Measurements from ENCODE around the gene TAS1R1. TPM values are rescaled to one million over a fixed set of nuclear protein-coding genes. Genes with fewer than 3 reads are reported as not detected.

Gene TAS1R1
- total RNA-seq, result not detected in 2 replicates

DNA sequence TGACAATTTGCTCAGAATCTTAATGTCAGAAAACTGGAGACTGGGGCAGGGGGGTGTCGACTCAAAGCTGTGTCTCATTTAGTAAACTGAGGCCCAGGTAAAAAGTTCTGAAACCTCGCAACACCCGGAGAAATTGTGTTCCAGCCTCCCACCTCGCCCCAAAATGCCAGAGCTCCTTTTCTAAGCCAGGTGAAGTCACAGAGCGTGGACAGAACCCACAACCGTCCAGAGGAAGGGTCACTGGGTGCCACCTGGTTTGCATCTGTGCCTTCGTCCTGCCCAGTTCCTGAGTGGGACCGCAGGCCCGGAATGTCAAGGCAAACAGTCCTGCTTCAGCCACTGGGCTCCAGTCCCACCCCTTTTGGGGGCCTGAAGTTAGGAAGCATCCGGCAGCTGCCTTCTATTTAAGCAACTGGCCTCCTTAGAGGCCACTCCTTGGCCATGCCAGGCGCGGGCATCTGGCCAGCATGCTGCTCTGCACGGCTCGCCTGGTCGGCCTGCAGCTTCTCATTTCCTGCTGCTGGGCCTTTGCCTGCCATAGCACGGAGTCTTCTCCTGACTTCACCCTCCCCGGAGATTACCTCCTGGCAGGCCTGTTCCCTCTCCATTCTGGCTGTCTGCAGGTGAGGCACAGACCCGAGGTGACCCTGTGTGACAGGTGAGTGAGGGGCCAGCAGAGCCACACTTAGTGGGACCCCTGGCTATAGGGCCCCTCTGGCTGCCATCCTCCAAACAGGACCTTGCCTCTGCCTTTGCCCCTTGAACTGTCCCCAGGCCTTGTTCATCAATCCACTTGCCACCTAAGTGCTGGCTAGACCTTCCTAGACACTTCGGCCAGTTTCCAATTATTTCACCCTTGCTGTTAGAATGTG is at the start of gene TAS1R1:
Gene TAS1R1 (plus strand): TSS at position 401 of the 872 bp plus-strand sequence. CDS start 67 bp downstream, at position 468.

DNA sequence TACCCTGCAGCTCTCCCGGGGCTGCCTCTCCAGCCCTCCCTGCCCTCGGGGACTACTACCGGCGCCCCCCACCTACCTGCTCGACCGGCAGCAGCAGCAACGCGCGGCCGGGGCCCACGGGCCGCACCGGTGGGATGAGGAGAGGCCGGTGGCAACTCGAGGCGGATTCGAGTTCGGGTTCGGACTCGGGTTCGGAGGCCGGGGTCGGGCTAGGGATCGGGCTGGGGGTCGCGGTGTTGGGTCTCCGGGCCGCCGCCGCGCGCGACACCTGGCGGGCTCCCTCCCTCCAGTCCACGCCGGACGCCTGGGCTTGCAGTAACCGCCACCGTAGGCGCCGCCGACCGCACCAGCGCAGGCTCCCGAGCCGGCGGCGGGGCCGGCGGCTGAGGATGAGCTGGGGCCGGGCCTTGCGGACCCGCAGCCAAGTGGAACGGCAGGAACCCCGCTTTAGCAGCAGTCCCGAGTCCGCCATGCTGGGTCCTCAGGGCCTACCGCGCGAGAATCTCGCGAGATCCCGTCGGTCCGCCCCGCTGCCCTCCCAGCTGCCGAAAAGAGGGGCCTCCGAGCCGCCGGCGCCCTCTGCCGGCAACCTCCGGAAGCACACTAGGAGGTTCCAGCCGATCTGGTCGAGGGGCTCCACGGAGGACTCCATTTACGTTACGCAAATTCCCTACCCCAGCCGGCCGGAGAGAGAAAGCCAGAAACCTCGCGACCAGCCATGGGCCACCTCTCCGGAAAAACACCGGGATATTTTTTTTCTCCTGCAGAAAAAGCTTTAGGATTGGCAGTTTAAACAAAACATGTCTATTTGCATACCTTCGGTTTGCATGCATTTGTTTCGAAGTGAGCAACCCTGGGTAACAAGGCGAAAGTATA is 838 bp upstream of the TAS1R1 start, which contains the start of gene NOL9:
Gene NOL9 (minus strand): TSS at position 483 of the 876 bp plus-strand sequence. CDS start 11 bp downstream, at position 472.

DNA sequence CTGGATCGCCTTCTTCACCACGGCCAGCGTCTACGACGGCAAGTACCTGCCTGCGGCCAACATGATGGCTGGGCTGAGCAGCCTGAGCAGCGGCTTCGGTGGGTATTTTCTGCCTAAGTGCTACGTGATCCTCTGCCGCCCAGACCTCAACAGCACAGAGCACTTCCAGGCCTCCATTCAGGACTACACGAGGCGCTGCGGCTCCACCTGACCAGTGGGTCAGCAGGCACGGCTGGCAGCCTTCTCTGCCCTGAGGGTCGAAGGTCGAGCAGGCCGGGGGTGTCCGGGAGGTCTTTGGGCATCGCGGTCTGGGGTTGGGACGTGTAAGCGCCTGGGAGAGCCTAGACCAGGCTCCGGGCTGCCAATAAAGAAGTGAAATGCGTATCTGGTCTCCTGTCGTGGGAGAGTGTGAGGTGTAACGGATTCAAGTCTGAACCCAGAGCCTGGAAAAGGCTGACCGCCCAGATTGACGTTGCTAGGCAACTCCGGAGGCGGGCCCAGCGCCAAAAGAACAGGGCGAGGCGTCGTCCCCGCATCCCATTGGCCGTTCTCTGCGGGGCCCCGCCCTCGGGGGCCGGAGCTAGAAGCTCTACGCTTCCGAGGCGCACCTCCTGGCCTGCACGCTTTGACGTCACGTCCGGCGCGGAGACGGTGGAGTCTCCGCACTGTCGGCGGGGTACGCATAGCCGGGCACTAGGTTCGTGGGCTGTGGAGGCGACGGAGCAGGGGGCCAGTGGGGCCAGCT is 24.4 kb downstream of the TAS1R1 start, which contains the start of gene ZBTB48:
Gene ZBTB48 (plus strand): TSS at position 621 of the 745 bp plus-strand sequence. CDS start 616 bp downstream, outside the sequence.

DNA sequence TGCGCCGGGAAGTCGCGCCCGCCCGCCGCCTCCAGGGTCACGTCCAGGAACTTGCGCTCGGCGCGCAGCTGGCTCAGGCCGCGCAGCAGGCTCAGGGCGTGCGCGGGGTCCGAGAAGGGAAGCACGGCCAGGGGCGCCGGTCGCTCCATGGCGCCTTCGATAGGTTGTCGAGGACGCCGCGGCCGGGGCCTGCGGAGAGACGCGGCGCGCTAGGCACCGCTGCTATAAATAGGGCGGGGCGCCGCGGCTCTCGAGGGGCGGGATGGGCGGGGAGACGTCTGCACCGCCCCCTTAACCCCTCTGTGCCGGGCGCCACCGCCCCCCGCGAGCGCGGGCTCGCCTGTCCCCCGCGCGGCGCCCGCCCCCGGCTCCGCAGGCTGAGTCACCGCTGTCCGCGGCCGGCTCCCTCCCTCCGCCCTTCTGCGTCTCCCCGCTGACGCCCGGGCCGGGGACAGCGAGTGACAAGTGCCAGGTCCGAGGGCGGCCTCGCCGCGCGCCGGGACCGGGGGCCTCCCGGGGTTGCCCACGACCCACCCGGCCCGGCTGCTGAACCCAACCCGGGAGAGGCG is 47.6 kb downstream of the TAS1R1 start, which contains the start of gene KLHL21:
Gene KLHL21 (minus strand): TSS at position 201 of the 569 bp plus-strand sequence. CDS start 52 bp downstream, at position 149.

DNA sequence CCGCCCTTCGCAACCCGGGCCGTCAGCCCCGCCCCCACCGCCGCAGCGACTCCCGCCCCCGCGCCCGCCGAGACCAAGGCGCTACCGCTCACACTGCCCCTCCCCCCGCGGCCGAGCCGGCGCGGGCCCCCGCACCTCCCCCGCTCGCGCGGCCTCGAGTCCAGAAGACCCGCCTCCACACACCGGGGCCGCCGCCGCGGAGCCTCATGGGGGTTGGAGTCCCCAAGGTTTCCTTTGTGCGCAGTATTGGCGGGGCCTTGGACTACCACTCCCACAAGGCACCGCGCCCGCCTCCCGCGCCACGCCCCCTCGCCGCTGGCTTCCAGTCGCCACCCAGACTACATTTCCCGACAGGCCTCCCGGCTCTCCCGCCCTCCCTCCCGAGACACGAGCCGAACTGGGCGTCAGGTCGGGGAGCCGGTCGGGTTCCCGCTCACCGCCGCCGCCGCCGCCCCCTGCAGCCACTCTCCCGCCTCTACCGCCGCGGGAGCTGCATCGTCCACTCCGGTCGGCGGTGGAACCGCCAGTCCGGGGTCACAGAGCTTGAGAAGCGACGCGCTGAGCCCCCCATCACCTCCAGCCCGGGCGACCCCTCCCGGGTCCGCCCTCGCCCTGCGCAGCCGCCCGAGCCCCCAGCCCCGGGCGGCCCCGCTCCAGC is 58.4 kb downstream of the TAS1R1 start, which contains the start of gene PHF13:
Gene PHF13 (plus strand): TSS at position 371 of the 658 bp plus-strand sequence. CDS start 336 bp downstream, outside the sequence.

DNA sequence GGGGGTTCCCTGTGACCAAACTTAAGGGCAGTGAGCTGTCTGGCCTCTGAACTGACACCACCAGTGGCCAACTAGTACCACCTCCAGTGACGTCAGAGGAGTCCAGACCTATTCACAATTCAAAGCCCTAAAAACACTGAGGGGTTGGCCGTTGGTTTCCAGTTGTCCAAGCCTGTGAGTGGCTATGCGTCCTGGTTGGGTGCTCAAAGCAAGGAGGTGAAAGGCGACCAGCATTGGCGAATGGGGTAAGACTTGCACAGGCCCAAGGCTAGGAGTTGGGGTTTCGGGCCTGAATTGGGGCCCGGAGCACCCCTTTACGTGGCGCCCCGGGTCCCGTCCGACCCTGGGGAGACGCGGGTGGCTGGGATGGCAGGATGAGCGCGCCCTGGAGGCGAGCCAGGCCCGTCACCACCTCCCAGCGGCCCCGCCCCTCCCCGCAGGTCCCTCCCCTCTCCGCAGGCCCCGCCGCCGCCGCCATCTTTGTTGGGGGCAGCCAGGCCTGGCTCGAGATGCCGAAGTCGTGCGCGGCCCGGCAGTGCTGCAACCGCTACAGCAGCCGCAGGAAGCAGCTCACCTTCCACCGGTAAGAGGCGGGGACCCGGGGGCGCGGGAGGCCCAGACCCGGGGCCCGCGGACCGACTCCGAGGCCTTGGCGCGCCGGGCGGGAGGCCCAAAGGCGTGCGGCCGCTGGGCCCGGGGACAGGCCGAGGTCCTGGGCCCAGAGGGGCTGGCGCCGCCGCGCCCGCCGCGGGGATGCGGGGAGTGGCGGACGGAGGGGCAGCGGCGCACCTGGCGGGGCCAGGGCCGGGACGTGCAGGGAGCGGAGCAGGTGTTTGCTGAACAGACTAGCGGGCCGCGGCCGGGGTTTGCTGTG is 69.8 kb downstream of the TAS1R1 start, which contains the start of gene THAP3:
Gene THAP3 (plus strand): TSS at position 159 of the 874 bp plus-strand sequence. CDS start 351 bp downstream, at position 510.

Other genes with a start within 250 kb of the TAS1R1 start
- 27.8 and 37.9 TPM in 2 replicates for gene ACOT7, start 161.5 kb upstream of the TAS1R1 start, total RNA-seq
- 0.49 and 3.1 TPM in 2 replicates for gene HES2, start 135.4 kb upstream of the TAS1R1 start, total RNA-seq
- gene ESPN, start 130.5 kb upstream of the TAS1R1 start, total RNA-seq, result 0.18 TPM in 1 of 2 replicates, not detected in the other
- 5.1 and 5.7 TPM in 2 replicates for gene TNFRSF25, start 89.1 kb upstream of the TAS1R1 start, total RNA-seq
- gene PLEKHG5, start 63.6 kb upstream of the TAS1R1 start, total RNA-seq, result 7.8 and 9.2 TPM in 2 replicates
- gene NOL9, start 794 bp upstream of the TAS1R1 start, total RNA-seq, result 13.6 and 16.1 TPM in 2 replicates
- gene ZBTB48, start 24.7 kb downstream of the TAS1R1 start, total RNA-seq, result 11.3 and 12.6 TPM in 2 replicates
- 37.7 and 39.5 TPM in 2 replicates for gene KLHL21, start 47.6 kb downstream of the TAS1R1 start, total RNA-seq
- gene PHF13, start 58.4 kb downstream of the TAS1R1 start, total RNA-seq, result 8.8 and 10.2 TPM in 2 replicates
- gene THAP3, start 69.6 kb downstream of the TAS1R1 start, total RNA-seq, result 13.4 and 19.3 TPM in 2 replicates
- gene DNAJC11, start 146.5 kb downstream of the TAS1R1 start, total RNA-seq, result 29.2 and 37.9 TPM in 2 replicates
- gene CAMTA1, start 230.1 kb downstream of the TAS1R1 start, total RNA-seq, result 79.4 and 81.1 TPM in 2 replicates

Measured in cardiac atrium fibroblast (primary cell).